COLO829 (cell line): ENCODE measurements around the gene MYMK.

Source experiments
- DNase-seq: peaks from one replicate; pipeline ENCODE4 v3.0.0; 2012; ENCODE audit warnings: low spot score

MYMK gene

DNA sequence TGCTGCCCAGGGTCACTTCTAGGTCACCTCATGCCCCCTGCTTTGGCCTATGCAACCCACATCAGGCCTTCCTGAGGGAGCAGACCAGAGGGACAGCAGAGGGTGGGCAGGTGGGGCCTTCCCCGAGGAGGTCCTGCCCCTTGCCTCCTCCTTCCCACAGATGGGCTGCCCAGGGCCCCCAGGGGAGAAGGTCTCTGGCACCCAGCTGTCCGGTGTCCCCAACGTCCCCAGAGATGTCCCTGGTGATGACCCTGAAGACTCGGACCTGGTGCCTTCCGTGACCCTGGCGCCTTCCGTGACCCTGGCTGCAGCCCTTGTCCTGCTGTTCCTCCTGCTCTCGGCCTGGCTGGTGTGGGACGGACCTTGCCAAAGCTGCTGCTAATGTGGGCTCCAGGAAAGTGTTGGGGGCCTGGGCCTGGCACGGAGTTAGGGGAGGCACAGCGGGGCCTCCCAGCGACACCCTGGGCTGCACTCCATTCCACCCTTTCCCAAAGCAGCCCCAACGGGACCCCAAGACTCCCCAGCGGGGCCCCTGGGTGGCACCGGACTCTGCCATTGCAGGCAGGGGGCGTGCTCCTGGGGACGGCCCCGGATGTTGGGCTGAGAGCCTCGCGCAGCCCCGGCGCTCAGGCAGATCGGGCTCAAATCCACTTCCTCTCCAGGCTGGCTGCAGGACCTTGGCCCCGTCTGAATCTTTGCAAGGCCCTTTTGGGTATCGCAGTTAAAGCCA, 39.1 kb downstream of the MYMK start:
- no peak for DNase-seq

DNA sequence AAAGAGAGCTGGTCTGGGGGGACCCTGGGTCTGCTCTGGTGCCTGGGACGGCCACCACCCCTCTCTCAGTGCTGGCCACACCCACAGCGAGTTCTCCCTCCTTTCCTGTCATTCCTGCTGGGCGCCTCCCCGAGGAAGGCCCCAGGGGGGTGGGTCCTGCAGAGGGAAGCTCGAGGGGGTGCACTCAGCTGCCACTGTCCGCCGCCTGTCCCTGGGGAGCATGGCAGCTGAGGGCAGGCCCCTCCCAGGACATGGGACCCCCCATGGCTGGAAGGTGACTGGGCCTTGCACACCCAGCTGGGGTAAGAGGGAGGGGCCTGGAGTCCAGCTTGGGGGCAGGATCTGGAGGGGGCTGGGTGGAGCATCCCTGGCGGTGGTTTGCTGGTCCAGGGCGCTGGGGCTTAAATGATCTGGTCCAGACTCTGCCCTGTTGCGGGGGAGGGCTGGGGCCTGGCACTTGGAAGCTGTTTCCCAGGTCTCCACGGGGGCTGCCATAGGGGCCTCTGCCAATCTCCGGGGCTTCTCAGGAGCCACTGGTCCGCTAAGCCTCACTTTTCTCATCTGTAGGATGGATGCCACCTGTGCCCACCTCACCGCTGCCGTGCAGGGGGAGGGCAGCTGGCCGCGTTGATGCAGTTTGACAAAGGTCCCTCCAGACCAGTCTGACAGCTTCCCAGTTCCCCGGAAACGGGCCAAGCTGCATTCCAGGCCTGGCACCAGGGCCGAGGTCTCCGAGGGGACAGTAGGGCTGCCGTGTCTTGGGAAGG, 39.9 kb downstream of the MYMK start:
- DNase-seq = no peak

DNA sequence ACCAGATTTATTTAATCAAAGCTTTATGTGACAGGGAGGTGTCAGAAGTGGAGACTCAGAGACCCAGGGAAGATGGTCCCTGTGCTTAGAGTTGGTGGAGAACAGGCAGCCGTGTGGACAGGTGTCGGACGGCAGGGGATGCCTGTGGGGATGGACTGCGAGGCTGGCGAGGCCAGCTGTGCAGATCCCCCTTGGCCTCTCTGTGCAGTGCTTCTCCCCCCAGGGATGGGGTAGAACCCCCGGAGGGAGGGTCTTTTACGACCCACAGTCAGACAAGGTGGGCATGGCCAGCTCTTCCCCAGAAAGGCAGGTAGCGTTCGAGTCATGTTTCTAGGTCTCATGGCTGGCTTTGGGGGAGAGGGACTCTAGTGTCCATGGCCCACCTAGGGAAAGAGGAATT, 41.1 kb downstream of the MYMK start:
- no peak for DNase-seq

DNA sequence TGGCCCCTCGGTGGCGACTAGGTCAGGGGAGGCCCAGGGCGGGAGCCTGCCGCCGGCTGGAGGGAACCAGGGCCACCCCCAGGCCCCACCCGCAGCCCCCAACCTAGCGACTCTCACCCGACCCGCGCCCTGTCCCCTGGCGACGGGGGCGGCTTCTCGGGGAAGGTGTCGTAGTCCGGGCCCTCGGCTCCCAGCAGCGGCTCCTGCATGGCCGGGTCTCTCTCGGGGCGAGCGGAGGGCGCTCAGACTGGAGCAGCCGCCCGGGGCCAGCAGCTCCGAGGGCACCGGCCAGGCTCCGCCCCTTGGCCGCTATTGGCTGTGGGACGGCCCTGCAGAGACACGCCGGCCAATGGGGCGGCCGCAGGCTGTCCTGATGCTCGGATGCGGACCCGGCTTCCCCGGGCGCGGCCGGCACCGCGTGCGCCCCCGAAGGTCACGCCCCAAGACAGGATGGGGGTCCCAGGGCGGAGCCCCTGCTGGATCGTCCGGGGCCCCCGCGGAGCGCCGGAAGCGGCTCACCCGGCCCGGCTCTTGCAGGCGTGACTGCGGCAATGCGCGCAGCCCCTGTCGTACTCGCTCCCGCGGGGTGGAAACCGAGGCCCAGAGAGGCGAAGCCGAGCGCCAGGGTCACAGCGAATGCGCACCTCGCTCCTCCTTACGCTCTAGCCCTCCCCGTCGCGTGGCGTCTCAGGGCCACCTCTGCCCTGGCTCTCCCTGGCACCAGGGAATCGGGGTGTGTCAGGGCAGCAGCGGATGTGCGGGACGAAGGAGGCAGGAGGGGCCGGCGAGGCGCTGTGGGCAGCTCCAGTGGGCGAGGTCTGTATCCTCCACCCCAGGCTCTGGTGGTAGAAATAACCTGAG, 45.7 kb downstream of the MYMK start, which contains the start of gene SLC2A6:
Gene SLC2A6, minus strand, starts transcription at position 249 of the 861 bp plus-strand sequence. Its CDS starts 40 bp downstream, at position 209.
- peak; percentile 82 for DNase-seq

DNA sequence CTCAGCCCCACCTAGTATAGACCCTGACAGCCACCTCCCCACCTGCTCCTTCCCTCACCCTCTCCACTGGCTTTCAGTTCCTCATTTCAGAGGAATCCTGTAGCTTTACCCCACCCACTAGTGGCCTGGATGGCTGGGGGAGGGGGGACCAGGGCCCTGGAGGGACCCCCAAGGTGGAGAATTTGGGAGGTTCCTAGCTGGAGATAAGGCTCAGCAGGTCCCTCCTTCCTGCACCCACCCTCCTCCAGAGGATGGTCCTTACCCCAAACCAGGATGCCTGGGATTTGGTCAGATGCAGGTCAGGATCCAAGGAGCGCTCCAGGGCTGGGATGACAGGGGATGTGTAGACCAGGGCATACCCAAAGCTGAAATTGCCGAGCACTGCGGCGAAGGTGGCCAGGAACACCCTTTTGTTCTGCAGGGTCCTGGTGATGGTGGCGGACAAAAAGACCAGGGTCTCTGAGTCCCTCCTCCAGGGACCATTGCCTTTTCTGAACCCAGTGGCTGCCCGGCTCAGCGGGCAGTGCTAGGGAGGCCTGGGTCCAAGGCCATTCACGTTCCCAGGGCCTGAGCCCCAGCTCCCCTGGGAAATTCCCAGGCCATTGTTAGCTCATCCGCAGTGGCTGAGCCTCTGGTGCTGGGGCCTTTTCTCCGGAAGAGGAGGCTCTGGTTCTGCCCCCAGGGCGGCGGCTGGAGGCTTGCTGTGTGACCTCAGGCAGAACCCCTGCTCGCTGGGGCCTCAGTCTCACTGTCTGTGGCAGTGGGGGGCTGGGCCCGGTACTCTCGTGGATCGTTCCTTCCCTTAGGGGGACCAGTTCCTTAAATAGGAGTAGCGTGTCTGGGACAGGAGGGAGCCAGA, 46.5 kb downstream of the MYMK start:
- no peak for DNase-seq

DNA sequence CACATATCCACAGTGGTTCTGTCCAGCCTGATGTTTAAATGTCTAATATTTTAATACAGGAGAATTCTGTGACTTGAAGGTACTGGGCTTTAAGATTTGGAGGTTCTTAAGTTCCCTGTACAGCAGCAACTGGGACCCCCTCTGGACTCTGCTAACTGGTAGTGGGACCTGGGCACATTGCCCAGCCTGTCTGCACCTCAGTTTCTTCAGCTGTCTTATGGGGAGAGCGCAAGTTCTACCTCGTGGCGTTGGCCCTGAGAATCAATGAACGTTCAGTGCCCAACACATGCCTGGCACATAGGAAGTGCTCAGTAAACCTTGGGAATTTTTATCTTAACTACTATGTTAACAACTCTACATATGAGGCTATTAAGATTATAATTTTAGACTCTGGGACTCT, 47.3 kb downstream of the MYMK start:
- DNase-seq = no peak

DNA sequence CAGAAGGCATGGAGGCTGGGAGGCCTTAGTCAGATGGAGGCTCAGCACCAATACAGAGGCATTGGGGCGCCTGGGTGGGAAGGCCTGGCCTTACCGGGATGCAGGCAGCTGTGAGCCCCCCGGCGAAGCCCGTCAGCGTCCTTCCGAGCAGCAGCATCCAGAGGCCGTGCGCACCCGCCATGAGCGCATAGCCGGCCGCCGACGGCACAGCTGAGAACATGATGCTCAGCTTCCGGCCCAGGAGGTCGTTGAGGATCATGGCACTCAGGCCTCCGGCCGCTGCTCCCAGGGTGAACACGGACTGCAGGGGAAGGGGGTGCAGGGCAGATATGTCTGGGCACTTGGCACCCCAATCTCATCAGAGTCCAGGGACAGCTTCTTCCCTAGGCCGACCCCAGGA, 47.8 kb downstream of the MYMK start:
- DNase-seq = no peak

DNA sequence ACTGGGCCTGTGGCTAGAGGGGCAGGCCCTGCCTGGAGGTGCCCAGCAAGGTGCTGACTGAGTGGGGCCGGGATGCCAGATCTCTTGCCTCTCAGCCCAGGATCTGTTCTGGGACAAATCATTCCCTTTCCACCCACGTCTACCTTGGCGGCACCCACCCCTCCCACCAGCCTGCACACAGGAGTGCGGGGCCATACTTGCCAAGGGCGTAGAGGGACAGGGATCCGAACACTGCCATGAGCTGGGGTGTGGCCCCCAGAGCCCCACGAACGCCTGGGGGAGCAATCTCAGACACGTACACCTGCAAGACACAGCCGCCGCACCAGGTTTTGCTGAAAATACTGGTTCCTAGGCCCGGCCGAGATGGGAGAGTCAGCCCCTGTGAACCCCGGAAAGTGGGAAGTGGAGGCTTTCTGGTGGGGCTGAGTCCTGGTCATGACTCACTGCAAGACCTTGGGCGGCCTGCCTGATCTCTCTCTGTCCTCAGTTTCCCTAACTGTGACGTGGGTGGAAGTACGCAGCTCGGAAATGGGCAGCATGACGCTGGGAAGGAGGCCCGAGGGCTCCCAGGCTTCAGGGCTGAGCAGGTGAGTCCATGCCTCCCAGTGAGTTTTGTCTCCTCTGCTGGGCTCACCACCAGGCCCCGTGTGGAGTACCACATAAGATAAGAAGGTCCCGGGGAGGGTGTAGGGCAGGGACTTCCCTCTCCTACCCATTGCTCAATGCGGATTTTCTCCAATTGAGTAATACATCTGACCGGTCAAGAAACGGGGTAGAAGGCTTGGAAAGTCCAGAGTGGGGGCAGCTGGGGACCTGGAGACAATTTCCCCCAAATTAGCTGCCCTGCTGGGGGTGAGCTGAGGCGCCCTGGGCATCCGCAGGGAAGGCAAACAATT, 48.5 kb downstream of the MYMK start:
- DNase-seq = no peak

DNA sequence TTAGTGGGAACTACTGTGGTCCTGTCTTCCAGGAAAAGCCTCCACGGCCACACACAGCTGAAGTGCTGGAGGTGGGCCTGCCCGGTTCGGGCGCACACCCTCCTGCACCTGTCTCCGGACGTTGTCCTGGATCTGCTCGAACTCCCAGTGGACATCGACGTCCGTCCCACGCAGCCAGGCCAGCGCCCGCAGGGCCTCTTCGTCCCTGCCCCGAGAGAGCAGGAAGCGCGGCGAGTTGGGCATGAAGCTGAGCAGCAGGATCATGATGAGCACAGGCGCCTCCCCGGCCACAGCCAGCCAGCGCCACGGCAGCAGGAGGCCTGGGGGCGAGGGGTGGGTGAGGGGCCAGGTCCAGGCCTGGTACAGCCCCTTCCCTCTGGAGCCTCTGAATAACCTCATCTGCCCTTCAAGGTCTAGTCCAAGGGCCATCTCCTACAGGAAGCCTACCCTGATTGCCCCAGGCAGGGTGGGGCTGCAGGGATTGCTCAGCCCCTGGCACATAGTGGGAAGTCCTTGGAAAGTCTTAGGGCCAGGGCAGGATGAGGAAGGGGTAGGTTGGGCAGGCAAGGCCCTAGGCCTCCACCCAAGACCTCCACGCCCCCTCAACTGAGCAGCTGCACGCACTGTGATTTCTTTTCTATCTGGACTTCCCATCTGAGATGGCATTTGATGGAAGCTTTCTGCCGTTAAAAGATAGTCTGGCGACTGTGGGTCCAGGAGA, 49.3 kb downstream of the MYMK start:
- DNase-seq = no peak

DNA sequence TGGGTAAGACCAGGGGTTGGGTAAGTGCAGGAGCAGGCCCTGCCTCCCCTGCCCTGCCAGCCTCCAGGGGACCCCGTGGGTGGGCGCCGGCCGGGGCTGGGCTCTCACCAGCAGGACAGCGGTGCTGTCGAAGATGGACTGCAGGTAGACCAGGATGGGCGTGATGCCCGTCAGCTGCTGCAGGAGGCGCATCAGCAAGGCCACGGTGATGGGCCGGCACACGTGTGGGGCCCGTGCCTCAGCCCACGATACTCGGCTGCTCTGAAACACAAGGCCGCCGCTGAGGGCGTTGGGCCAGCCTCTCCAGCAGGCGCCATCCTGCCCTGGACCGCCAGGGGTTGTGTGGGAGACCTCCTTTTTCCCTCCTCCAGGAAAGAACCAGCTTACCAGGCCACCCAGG, 49.9 kb downstream of the MYMK start:
- DNase-seq = no peak

DNA sequence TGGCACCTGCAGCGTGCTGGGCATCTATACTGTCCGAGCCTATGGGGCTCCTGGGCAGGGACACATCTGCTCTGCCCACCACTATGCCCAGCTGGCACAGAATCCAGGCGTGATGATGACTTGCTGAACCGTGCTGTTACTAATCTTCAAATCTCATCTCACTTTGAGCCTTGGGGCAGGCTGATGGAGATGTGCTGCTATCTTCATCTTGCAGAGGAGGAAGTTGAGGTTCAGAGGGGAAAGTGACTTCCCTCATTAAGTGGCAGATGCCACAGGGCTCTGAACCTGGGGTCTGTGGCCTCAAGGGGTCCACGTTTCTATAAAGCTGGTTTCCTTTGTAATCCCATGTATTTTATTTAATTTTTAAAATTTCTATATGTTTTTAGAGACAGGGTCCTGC, 50.5 kb downstream of the MYMK start:
- DNase-seq = no peak

DNA sequence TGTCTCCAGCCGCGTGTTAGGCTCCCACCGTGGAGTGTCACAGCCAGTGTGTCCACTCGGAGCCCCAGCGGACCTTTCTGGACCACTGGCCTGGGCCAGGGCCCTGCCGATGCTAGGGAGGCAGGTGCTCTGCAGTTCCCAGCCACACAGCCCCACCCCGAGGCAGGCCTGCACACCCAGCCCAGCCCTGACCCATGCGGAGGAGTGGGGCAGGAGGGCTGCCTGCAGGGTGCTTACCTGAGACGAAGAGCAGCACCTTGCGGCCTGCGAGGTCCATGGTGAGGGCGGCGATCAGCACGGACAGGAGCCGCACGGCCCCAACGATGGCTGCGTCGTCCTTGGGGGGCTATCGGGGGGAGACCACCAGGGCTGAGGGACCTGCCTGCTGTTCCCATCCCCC, 51.0 kb downstream of the MYMK start:
- DNase-seq = no peak

DNA sequence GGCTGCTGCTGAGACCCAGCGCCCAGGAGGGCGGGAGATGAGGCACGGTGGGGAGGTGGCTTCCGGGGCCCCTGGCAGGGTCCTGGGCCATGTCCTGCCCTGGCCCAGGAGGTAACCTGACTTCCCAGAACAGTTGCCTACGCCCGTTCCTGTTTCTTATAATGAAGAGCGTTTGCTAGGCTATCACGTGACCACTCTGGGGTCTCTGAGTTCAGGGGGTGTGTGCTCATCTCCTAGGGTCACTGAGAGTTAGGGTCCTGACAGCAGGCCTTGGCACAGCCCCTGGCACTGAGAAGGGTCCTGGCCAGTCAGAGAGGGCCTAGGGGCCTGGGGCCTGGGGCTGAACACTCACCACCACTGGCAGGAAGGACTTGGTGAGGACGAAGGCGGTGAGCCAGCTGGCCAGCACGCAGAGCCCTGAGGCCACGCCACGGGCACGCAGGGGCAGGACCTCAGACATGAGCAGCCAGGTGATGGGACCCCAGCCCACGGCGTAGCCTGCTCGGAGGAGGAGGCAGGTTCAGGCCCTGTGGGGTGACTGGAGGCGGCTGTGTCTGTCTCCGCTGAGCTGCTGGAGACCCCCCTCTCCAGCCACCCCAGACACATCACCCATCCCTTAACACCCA, 51.9 kb downstream of the MYMK start:
- no peak for DNase-seq

DNA sequence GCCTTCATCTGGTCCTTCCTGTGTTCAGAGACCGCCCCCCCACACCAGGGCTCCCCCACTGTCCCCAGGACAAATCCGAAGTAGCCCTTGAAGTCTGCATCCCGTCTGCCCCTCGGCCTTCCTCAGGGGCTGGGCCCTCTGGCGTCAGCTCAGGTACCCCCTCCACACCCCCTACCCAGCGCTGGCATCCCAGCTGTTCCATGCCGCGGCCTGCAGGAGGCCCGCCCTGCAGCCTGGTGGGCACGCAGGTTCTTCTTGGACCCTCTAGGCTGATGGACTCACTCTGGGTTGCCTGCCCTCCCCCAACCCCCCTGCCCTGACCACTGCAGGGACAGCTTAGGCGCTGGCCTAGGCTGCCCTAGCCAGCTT, 52.5 kb downstream of the MYMK start:
- DNase-seq = no peak

DNA sequence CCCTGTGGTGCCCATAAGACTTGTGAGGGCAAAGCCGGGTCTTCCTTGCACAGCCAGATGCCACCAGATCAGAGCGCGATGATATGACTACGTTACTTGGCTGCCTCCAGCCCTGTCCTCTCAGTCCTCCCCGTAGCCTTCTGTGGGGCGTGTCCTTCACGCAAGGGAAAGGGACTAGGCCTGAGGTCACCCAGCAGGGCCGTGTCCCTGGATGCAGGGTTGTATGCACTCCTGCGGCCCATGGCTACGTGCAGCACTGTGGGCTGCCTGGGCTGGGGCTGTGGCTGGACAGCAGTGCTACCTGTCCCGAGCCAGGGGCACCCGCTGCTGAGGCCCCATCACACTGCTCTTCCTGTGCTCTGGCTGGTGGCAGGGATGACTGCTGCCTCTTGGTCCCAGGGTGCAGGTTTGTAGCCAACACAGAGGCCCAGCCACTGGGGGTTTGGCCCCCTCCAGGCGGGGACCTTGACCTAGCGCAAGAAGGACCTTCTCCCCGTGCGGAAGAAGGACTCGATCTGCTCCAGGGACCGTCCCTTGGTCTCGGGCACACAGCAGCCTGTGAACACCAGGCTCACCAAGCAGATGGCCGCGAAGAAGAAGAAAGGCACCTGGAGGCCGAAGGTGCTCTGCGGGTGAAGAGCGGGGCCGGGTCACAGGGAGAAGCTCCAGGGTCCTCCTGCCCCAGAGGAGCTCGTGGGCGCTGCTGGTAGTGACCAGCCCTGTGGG, 53.0 kb downstream of the MYMK start:
- DNase-seq = no peak

DNA sequence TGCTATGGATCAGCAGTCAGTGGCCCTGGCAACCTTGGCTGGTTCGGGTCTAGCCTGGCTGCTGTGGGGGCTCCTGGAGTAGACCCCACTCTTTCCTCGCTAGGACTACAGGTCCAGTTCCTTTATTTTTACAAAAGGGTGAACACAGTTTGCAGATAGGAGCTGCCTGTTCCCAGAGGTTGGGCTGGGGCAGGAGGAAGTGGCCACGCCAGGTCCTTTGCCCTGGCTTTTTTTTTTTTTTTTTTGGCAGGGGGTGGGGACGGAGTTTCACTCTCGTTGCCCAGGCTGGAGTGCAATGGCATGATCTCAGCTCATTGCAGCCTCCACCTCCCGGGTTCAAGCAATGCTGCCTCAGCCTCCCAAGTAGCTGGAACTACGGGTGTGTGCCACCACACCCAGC, 53.8 kb downstream of the MYMK start:
- DNase-seq = no peak

DNA sequence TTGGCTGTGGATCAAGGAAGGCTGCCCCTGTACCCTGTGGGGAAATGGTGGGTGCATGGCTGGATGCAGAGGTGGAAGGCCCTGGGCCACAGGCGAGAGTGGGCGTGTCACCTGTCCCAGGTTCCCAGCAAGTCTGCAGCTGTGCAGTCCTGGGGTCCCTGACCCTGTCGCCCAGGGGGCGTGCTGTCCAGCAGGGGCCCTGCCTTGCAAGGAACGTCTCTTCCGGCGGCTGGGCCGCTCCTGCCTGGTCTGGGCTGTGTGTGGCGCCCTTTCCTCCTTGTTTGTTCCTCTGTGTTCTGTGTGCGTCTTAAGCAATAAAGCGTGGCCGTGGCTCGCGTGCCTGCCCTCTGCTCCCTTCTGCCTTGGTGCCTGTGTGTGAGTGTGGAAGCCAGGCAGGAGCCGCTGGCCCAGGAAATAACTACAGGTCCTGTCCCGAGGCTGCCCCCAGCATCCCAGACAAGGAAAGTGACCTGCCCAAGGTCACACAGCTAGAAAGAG, 54.3 kb downstream of the MYMK start:
- no peak for DNase-seq

DNA sequence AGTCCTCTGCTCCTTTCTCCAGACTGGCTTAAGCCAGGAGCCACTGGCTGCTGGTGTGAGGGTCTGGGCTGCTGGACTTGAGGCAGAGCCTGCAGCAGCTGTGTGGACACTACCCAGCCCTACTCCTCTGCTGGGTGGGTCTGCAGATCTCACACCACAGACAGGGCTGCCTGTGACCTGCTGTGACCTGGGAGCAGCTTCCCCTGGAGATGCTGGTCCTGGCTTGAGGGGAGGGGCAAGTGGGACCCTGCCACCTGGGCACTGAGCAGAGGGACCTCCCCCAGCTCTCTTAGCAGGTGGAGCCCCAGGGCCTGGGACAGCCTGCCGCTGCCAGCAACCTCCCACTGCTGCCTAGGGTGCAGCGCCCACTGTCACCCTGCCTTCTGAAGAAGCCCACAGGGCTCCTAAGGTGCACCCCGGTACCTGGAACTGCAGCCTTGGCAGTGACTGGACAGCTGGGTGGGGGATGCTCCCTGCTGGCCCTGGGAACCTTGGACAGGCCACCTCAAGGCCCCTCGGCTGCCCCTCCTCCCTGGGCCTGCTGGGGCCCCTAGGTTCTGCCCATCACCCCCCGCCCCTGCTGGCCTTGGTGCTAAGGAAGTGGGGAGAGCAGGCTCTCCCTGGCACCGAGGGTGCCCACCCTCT, 55.9 kb downstream of the MYMK start:
- DNase-seq = no peak
